Kasumi-1 (cell line): ENCODE measurements around the gene TIGD3.

Source experiments
- DNase-seq, 2 experiments: peaks; one replicate each; lab custom pipeline; 2025; lab: John Stamatoyannopoulos, UW

TIGD3 gene

DNA sequence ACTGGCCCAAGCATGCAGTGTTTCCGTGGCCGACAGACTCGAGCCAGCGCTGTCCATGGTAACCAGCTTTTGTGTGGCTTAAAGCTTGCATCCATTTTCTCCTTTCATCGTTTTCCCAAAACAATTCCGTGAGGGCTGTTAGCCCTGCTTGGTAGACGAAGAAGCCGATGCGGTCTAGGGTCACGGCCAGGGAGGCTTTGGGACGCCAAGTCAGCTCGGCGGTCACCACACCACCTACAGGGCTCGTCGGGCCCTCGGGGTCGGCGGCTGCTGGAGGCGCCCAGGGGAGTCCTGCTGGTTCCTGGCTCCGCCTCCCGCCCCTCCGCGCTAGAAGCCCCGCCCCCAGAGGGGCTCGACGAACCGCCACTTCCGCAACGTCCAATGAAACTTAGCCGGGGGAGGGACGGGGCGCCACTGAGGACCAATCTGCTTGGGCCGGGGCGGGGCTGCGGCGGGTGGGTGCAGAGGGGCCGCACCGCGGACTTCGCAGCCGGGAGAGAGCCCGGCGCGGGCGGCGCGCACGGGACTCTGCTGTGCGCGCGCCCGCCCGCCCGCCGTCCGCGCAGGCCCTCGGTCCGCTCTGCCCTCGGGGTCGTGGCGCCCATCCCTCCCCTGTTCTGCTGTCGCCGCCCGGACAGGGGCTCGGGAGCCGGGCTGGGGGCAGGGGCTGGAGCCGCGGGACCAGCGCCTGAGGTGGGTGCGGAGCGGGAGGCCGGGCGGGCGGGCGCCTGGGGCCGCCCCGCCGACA is at the start of gene TIGD3:
Gene TIGD3 (plus strand): TSS at position 487 of the 748 bp plus-strand sequence. CDS start 1,058 bp downstream, outside the sequence.
- DNase-seq = peak; percentile 94 to 95

GRCh38 chr11:65305501-65306268 is 48.9 kb upstream of the TIGD3 start:
- DNase-seq = no peak

DNA sequence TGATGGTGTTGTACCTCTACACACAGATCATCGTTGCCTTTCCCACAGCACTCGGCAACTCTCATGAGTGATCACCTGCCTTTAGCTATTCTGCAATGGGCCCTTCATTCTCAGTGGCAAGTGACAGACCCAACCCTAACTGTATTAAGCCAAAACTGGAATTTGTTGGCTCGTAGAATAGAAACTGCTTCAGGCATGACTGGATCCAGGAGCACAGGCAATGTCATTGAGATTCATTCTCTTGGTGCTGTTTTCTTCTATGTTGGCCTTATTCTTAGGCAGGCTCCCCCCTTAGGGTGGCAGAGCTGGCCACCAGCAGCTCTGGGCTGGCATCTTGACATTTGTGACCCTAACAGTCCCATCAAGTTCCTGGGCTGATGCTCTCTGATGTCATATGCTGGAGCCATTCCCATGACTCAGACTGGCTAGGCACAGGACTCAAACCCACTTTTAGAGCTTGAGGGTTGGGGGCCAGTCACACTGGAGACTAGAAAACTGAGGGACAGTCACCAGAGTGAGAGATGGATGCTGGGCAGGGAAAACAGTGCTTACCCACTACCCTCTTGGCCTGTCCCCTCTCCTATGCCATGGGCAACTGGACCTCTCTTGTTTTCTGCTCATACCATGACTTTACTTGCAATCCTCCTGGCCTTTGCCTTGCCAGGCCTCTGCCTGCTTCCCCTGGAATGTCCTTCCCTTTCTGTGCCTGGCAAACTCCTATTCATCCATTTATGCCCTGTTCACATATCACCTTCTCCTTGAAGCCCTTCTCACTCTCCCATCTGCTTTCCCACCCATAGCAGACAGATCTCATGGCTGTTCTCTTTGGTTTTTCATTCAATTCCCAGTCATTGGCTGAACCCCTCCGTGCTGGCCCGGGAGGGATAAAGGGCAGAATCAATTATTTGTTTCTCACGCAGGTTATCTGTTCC is 47.0 kb upstream of the TIGD3 start:
- DNase-seq = no peak

DNA sequence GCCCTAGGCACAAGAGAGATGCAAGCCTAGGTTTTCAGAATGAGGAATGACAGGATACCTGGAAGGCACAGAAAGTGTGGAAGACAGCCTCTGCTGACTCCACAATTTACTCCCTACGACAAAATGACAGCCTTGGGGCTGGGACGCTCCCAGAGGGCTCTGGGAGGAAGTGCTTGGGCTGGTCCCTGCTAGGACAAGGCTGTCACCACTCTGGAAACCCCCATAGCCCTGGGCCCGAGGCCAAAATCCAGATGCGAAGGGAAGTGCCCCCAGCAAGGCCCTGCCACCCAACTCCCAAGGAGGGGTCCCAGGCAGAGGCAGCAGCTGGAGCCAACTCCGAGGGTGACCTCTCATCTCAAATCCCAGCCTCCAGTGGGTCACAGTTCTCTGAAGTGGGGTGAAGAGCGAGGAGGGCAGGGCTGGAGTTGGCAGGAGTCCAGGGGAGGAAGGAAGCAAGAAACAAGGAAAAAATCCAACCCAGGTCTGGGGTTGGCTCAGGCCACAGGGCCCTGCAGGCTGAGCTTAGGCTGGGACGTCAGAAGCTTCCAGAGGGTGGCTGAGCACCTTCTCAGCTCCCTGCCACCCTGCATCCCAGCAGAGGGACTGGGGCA is 46.2 kb upstream of the TIGD3 start:
- DNase-seq = no peak

- DNase-seq = no peak
These were observed 45.5 kb upstream of the TIGD3 start for GRCh38 chr11:65309006-65309405.

DNA sequence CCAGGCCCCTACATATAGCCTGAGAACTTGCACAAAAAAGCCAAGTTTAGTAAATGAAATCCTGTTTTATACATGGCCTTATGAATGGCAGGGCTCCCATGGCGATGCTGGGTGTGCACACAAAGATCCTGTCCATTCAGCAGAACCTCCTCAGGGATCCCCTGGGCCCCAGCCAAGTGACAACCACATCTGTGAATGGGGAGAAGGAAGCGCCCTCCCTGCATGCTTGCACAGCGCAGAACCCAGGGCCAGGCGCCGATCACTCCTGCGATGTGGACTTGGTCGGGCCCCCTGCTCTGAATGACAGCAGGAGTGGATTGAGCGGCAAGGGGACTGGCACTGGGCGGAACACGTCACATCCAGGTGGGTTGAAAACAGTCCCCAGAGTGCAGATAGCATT is 44.3 kb upstream of the TIGD3 start:
- no peak for DNase-seq

GRCh38 chr11:65310736-65311135 is 43.8 kb upstream of the TIGD3 start:
- DNase-seq = no peak

GRCh38 chr11:65311170-65311678 is 43.3 kb upstream of the TIGD3 start:
- no peak for DNase-seq

GRCh38 chr11:65314501-65315203 is 39.9 kb upstream of the TIGD3 start, which contains the start of gene CDC42EP2:
TSS of gene CDC42EP2 (plus strand) at chr11:65314866. CDS start at chr11:65320899, 6,033 bp downstream.
- DNase-seq = peak; percentile 44

- peak; percentile 40 to 60 for DNase-seq
These were observed 39.2 kb upstream of the TIGD3 start for GRCh38 chr11:65315204-65315865.

- peak in 1 of 2 experiments; percentile 40 for DNase-seq
These were observed 38.7 kb upstream of the TIGD3 start for GRCh38 chr11:65315866-65316226.

- DNase-seq = no peak
These were observed 38.1 kb upstream of the TIGD3 start for GRCh38 chr11:65316227-65317024.

DNA sequence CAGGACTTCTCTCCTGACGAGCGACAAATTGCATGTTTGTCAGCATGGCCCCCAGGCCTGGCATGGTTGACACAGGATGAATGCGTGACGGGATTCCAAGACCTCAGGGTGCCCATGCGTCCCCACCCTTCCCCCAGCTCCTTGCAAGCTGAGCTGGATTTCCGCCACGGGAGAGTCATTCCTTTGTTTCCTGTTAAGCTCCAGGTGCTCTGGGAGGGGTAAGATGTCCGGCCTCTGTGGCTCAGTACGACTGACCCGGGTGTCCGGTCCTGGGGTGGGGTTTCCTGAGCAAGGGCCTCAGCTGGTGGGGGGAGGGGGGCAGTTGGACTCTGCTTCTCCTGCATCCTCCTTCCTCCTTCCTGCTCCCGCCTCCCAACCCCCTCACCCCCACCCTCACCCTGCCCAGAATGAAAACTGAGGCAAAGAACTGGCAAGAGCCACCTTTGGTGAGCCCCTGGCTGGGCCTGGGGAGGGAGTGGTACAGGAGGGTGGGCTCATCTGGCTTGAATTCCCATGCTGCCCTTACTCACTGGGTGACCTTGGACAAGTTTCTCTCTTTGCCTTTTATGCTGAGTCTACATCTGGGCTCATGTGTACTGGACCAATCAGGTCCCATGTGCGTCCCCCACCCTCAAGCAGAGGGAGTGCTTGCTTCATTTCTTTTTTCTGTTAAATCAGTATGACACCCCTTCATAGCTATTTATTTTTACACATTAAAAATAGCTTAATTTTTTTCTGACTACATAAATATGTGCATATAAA is 37.3 kb upstream of the TIGD3 start:
- no peak for DNase-seq

- no peak for DNase-seq
These were observed 34.0 kb upstream of the TIGD3 start for GRCh38 chr11:65320386-65321075.

DNA sequence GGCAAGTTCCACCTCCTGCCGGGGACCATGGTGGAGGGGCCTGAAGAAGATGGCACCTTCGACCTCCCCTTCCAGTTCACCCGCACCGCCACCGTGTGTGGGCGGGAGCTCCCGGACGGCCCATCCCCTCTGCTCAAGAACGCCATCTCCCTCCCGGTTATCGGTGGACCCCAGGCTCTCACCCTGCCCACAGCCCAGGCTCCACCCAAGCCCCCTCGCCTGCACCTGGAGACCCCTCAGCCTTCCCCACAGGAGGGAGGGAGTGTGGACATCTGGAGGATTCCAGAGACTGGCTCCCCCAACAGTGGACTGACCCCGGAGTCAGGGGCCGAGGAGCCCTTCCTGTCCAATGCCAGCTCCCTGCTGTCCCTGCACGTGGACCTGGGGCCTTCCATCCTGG is 33.5 kb upstream of the TIGD3 start:
- no peak for DNase-seq

GRCh38 chr11:65321828-65322485 is 32.6 kb upstream of the TIGD3 start:
- no peak for DNase-seq

GRCh38 chr11:65323813-65324212 is 30.7 kb upstream of the TIGD3 start:
- no peak for DNase-seq

DNA sequence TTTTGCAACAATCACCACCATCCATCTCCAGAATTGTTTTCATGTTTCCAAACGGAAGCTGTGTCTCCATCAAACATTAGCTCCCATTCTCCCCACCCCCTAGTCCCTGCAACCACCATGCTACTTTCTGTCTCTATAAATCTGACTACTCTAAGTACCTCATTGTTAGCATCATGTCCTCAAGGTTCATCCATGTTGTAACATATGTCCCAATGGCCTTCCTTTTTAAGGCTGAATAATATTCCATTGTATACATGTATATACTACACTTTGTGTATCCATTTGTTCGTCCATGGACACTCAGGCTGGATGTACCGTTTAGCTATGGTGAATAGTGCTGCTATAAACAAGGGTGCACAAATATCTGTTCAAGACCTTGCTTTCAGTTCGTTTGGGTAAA is 29.1 kb upstream of the TIGD3 start:
- no peak for DNase-seq
